Inflammatory macrophage (primary cell): ENCODE measurements around the gene ZNF501.
A peak's percentile ranks its signal among the peaks of the same experiment; 100 is the strongest.

ENCODE experiments used
- DNase-seq, 2 donors: peaks; one replicate each; pipeline ENCODE4 v3.0.0-alpha.2; 2020 to 2022
- total RNA-seq, 18 experiments: gene quantifications; one replicate each; lab custom pipeline; 2026; ENCODE audit warnings: mixed read lengths in 6 of 18, inconsistent platforms in 2 of 18; lab: John Stamatoyannopoulos, UW

Gene ZNF501
- total RNA-seq: 0.55 to 8.1 (median 3.2) reads per million in 18 experiments

DNA sequence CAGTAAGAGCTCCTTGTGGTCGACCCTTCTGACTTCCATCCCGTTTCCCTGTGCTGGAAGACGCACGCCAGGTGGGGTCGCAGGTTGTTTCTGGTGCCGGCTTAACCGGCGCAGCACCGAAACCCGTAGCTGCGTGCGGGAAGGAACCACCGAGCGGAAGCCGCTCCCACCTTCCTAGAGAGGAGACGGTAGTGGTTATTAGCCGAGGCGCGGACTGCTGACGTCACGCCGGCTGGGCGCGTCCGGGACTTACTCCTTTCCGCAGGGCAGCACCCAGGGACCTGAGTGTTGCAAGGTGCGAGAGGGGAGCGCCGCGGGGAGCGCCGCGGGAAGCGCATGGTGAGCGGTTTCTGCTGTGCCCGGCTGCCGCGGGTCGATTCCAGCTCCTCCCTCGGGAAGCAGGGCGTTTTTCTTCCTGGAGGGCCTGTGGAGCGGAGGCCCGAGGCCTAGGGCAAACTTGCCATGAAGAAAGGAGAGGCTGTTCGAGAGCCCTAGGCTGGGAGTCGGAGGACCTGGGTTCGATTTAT is at the start of gene ZNF501:
Gene ZNF501, plus strand, starts transcription at position 252 of the 527 bp plus-strand sequence. CDS start 4,787 bp downstream, outside the sequence.
- peak; percentile 85 to 93 for DNase-seq

DNA sequence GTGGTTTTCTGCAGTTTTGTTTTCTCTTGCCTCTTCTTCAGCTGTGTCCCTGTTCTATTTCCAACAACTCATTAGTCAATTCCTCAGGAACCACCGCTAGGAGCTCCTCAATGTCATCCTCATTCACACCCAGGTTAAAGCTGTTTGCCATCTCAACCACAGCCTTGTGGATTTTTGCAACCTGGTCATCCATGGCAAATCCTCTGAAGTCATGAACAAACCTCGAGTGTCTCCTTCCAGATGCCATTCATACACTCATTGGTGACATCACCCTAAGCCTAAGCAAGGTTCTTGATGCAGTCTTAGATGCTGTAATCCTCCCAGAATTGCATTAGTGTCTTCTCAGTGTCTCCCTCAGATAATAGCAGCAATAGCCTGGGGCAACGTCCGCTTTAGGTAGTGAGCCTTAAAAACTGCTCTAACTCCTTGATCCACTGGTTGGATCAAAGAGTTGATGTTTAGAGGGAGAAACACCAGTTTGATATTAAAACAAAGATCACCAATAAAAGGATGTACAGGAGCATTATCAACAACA is 48.4 kb upstream of the ZNF501 start:
- no peak for DNase-seq

GRCh38 chr3:44682182-44682896 is 47.1 kb upstream of the ZNF501 start:
- no peak for DNase-seq

DNA sequence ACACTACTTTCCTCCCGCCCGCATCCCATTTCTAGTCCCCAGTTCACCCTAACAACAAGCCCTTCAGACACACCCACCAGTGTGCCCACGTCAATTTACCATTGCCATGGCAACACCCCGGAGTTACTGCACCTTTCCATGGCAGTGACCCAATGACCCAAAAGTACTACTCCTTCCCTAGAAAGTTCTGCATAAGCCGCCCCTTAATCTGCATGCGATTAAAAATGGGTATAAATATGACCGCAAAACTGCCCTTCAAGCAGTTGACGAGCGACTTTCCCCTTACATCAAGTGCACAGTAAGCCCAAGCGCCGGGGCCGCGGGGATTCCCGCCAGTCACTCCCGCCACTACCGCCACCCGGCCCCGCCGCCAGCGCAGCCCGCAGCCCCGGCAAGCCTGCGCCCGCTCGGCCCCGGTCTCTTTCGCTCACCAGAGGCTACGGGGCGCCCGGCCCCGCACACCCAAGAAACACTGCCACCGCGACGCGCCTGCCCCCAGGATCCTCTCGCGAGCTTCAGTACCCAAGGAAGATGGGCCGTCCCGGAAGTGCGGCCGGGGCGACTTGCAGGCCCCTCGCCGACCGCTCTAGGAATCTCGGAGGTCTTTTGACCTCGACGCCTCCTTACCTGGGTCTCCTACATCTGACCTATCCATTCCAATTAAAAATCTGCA is 44.2 kb upstream of the ZNF501 start:
- DNase-seq: peak; percentile 4 to 66

GRCh38 chr3:44687898-44688297 is 41.5 kb upstream of the ZNF501 start:
- no peak for DNase-seq

- peak; percentile 70 to 85 for DNase-seq
Measured at GRCh38 chr3:44712455-44713075, 16.9 kb upstream of the ZNF501 start, which contains the start of gene ZNF502. Gene ZNF502 (plus strand): TSS chr3:44712660. CDS start chr3:44720262, 7,602 bp downstream.

- no peak for DNase-seq
Measured at GRCh38 chr3:44721231-44722102, 8.0 kb upstream of the ZNF501 start.

DNA sequence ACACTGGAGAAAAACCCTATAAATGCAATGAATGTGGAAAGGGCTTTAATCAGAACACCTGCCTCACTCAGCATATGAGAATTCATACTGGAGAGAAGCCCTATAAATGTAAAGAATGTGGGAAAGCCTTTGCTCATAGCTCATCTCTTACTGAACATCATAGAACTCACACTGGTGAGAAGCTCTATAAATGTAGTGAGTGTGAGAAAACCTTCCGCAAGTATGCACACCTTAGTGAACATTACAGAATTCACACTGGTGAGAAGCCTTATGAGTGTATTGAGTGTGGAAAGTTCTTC is 7.4 kb upstream of the ZNF501 start:
- no peak for DNase-seq

GRCh38 chr3:44734646-44735168 is 5.3 kb downstream of the ZNF501 start:
- DNase-seq: no peak

- peak in 1 of 2 donors; percentile 0 for DNase-seq
Measured at GRCh38 chr3:44761101-44761423, 31.6 kb downstream of the ZNF501 start.

DNA sequence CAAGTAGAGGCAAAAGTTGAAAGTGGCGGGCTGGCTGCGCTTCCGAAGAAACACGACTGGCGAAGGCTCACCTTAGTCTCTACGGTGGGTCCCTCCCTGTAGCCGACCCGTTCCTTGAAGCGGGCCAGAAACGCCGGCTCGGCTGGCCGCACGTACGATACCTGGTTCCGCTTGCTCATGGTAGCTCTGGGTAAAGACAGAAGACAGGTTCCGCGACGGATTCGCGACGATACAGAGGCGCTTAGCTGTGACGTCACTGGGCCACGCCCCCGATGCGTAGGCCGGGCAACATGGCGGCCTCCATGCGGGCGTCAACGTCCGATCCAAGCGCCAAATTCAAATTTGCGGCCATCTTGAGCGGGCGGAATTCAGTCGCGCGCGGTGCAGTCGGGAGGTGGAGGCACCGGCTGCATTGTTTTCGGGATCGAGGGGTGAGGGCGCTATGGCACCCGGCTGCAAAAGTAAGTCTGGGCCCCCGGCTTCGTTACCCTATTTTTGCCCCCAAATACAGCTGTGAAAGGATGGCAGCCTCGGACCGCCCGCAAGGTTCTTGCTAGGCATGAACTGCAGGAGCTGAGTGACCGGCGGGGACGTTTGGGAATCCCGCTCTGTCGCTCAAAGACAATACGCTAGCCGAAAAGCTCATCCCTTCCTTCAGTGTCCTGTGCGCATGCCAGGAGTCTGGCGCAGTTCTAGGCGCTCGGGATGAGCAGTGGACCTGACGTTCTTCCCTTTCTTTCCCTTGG is 32.2 kb downstream of the ZNF501 start, which contains the start of the genes KIAA1143 and KIF15:
Gene KIAA1143, minus strand, starts transcription at position 196 of the 746 bp plus-strand sequence. Its CDS starts 17 bp downstream, at position 179.
Gene KIF15, plus strand, starts transcription at position 371 of the 746 bp plus-strand sequence. Its CDS starts 72 bp downstream, at position 443.
- peak; percentile 99 for DNase-seq

- DNase-seq: peak in 1 of 2 donors; percentile 5
Measured at GRCh38 chr3:44762170-44762677, 32.8 kb downstream of the ZNF501 start.

GRCh38 chr3:44762690-44763089 is 33.3 kb downstream of the ZNF501 start:
- DNase-seq: no peak

GRCh38 chr3:44764248-44764647 is 34.8 kb downstream of the ZNF501 start:
- no peak for DNase-seq

DNA sequence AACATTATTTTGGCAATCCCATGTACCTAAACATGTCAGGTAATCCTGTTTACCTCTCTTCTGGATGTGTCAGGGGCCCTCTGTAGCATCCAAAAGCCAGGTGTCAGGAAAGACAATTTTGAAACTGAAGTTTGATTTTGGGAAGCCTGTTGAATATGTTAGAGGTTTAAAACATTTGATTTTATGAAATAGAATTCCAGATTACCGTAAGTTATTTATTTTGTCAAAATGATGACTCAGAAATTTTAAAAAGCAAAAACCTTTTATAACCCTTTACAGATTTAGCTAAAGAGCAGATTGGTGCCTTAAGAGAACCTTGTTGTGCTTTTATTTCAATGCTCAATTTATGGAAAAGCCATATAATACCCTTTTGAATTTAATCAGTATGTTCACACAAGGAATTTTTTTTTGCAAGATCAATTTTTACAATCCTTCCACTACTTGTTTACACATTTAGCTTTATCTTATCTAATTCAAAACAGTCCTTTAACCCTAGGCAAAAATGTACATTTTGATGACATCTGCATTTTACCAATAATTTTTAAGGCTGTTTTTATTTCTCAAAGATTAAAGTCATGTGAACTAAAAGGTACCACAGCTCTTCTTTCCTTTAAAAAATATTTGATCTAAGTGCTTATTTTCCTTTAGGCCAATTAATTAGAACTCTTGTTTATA is 42.1 kb downstream of the ZNF501 start:
- no peak for DNase-seq

DNA sequence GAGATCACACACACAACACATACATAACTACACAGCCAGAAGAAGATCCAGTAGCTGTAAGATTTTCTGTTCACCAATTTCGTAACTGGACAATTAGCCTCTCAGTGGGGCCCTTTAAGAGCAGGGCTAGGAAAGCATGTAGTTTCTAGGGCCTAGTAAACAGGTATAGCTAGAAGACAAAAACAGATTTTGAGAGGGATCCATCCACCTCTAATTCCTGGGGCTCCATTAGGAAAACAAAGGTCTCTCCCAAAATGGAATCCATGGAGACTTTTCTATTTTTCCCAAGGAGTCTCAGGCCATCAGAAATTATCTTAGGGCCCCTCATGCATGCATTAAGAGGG is 42.6 kb downstream of the ZNF501 start:
- no peak for DNase-seq

DNA sequence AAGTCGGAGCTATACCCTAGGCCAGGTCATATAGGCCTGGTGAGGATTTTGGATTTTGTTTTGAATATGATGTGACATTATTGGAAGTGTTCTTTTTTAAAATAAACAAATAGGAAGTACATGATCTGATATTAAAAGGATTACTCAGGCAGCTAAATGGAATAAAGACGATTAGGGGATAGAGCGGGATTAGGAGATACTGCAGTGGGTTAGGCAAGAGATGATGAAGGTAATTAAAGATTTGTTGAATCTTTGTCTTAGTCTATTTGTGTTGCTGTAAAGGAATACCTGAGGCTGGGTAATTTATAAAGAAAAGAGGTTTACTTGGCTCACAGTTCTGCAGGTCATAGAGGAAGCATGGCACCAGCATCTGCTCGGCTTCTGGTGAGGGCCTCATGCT is 53.5 kb downstream of the ZNF501 start:
- DNase-seq: no peak
